Measurements from ENCODE around the gene RCBTB1. TPM values are rescaled to one million over a fixed set of nuclear protein-coding genes. Genes with fewer than 3 reads are reported as not detected.

Gene RCBTB1
- total RNA-seq, 1 donor from 2014 or later: 16.1 TPM

GRCh38 chr13:49503951-49504350 lies 81.4 kb downstream of the RCBTB1 start:
- Histone ChIP-seq H4K20me1 (ENCODE audit: insufficient read depth, low read length) (no peaks in the 10 kb centered on the region), H3K36me3 (ENCODE audit: insufficient read depth, low read length) (no peaks in the 10 kb centered on the region), H3K4me3 (ENCODE audit: insufficient read depth, low read depth, low read length) (no peak overlapping the region), H2AFZ (ENCODE audit: low read depth, low read length) (no peak overlapping the region), H3K9ac (ENCODE audit: low read length) (no peak overlapping the region), H3K27ac (ENCODE audit: low read depth, low read length) (no peak overlapping the region), H3K4me1 (ENCODE audit: insufficient read depth, low read length) (peaks cover 7% of the 10 kb centered on the region), H3K4me2 (ENCODE audit: low read length) (no peak overlapping the region), H3K27me3 (ENCODE audit: insufficient read depth, low read length) (no peaks in the 10 kb centered on the region), H3K9me3 (ENCODE audit: insufficient read depth, low read depth, low read length) (no peaks in the 10 kb centered on the region), H3K79me2 (ENCODE audit: insufficient read depth, low read length) (no peaks in the 10 kb centered on the region)
- peaks cover 3% of the 10 kb centered on the region for H3K36me3 Mint-ChIP-seq (ENCODE audit: low read depth, unreplicated experiment)
- H3K4me1 Mint-ChIP-seq (ENCODE audit: low read depth, unreplicated experiment): peaks cover 2% of the 10 kb centered on the region
- H3K9me3 Mint-ChIP-seq (ENCODE audit: unreplicated experiment): no peaks in the 10 kb centered on the region
- DNase-seq (ENCODE audit: low read depth) (no peak), FAIRE-seq (no peak)
- no peaks in the 10 kb centered on the region for H3K27me3 Mint-ChIP-seq (ENCODE audit: low read depth, unreplicated experiment)
- TF ChIP-seq CTCF (IDR thresholded peaks at IDR 0.05; ENCODE audit: insufficient read depth, low read depth, low read length) (no peak), EZH2 (IDR thresholded peaks at IDR 0.05; ENCODE audit: insufficient read depth, low read length) (no peak)
- H3K4me3 Mint-ChIP-seq (ENCODE audit: unreplicated experiment): no peak overlapping the region
- no peak overlapping the region for H3K27ac Mint-ChIP-seq (ENCODE audit: unreplicated experiment)

- Mint-ChIP-seq H3K4me1 (ENCODE audit: low read depth, unreplicated experiment) (peaks cover 2% of the 10 kb centered on the region), H3K4me3 (ENCODE audit: unreplicated experiment) (no peak overlapping the region), H3K36me3 (ENCODE audit: low read depth, unreplicated experiment) (peaks cover 5% of the 10 kb centered on the region), H3K9me3 (ENCODE audit: unreplicated experiment) (no peaks in the 10 kb centered on the region), H3K27me3 (ENCODE audit: low read depth, unreplicated experiment) (no peaks in the 10 kb centered on the region), H3K27ac (ENCODE audit: unreplicated experiment) (no peak overlapping the region)
- TF ChIP-seq EZH2 (IDR thresholded peaks at IDR 0.05; ENCODE audit: insufficient read depth, low read length) (no peak), CTCF (IDR thresholded peaks at IDR 0.05; ENCODE audit: insufficient read depth, low read depth, low read length) (no peak)
- DNase-seq (ENCODE audit: low read depth): no peak
- no peaks in the 10 kb centered on the region for H4K20me1 ChIP-seq (ENCODE audit: insufficient read depth, low read length)
- H3K4me1 ChIP-seq (ENCODE audit: insufficient read depth, low read length): peaks cover 7% of the 10 kb centered on the region
- H3K9me3 ChIP-seq (ENCODE audit: insufficient read depth, low read depth, low read length): no peaks in the 10 kb centered on the region
- no peaks in the 10 kb centered on the region for H3K27me3 ChIP-seq (ENCODE audit: insufficient read depth, low read length)
- no peak for FAIRE-seq
- no peak overlapping the region for H3K9ac ChIP-seq (ENCODE audit: low read length)
- H3K27ac ChIP-seq (ENCODE audit: low read depth, low read length): no peak overlapping the region
- no peak overlapping the region for H3K4me2 ChIP-seq (ENCODE audit: low read length)
- H3K4me3 ChIP-seq (ENCODE audit: insufficient read depth, low read depth, low read length): no peak overlapping the region
- H3K36me3 ChIP-seq (ENCODE audit: insufficient read depth, low read length): no peaks in the 10 kb centered on the region
- H2AFZ ChIP-seq (ENCODE audit: low read depth, low read length): no peak overlapping the region
- H3K79me2 ChIP-seq (ENCODE audit: insufficient read depth, low read length): no peaks in the 10 kb centered on the region
Observed at GRCh38 chr13:49502954-49503353, 82.4 kb downstream of the RCBTB1 start.

GRCh38 chr13:49499889-49500660 lies 85.3 kb downstream of the RCBTB1 start:
- H3K4me2 ChIP-seq (ENCODE audit: low read length): peak overlapping the region; percentile 80
- Mint-ChIP-seq H3K27ac (ENCODE audit: unreplicated experiment) (no peak overlapping the region), H3K9me3 (ENCODE audit: unreplicated experiment) (no peaks in the 10 kb centered on the region), H3K4me3 (ENCODE audit: unreplicated experiment) (no peak overlapping the region), H3K4me1 (ENCODE audit: low read depth, unreplicated experiment) (peaks cover 2% of the 10 kb centered on the region), H3K27me3 (ENCODE audit: low read depth, unreplicated experiment) (no peaks in the 10 kb centered on the region), H3K36me3 (ENCODE audit: low read depth, unreplicated experiment) (peaks cover 5% of the 10 kb centered on the region)
- H3K27me3 ChIP-seq (ENCODE audit: insufficient read depth, low read length): no peaks in the 10 kb centered on the region
- peak overlapping the region; percentile 49 for H3K27ac ChIP-seq (ENCODE audit: low read depth, low read length)
- no peaks in the 10 kb centered on the region for H4K20me1 ChIP-seq (ENCODE audit: insufficient read depth, low read length)
- H3K79me2 ChIP-seq (ENCODE audit: insufficient read depth, low read length): no peaks in the 10 kb centered on the region
- TF ChIP-seq CTCF (IDR thresholded peaks at IDR 0.05; ENCODE audit: insufficient read depth, low read depth, low read length) (no peak), EZH2 (IDR thresholded peaks at IDR 0.05; ENCODE audit: insufficient read depth, low read length) (no peak)
- H3K36me3 ChIP-seq (ENCODE audit: insufficient read depth, low read length): no peaks in the 10 kb centered on the region
- peaks cover 7% of the 10 kb centered on the region for H3K4me1 ChIP-seq (ENCODE audit: insufficient read depth, low read length)
- DNase-seq (ENCODE audit: low read depth): peak; percentile 83
- H3K9ac ChIP-seq (ENCODE audit: low read length): peak overlapping the region; percentile 51
- H3K9me3 ChIP-seq (ENCODE audit: insufficient read depth, low read depth, low read length): no peaks in the 10 kb centered on the region
- peak; percentile 81 for FAIRE-seq
- peak overlapping the region; percentile 17 for H3K4me3 ChIP-seq (ENCODE audit: insufficient read depth, low read depth, low read length)
- H2AFZ ChIP-seq (ENCODE audit: low read depth, low read length): no peak overlapping the region

All from astrocyte (in vitro differentiated cells and primary cell).